HepG2 (cell line): ENCODE measurements around the gene UNCX. TPM values are rescaled to one million over a fixed set of nuclear protein-coding genes. Genes with fewer than 3 reads are reported as not detected.

Source experiments
- ATAC-seq: fragments of 200-7000 bp; cut with Tn5 transposase; 3 replicates; pipeline ENCODE4 v1.9.1; 2020; ENCODE audit warnings: mild to moderate bottlenecking, moderate library complexity
- BruUV-seq: library from RNA; stranded (reverse); fragments of 400-500 nt; replicated peaks from 2 replicates; lab custom pipeline; 2021; lab: Mats Ljungman, UMichigan
- CTCF ChIA-PET: fragments of 300-600 bp; formaldehyde crosslinking; extraction: SDS; loops from one replicate; lab custom pipeline; 2021; ENCODE audit warnings: low total read pairs, inconsistent platforms, low intra/inter-chr PET ratio; lab: Yijun Ruan, JAX
- POLR2A ChIA-PET: fragments of 350-600 bp; sonication (Branson Sonifier 250); formaldehyde crosslinking; loops from one replicate; lab custom pipeline; 2020; ENCODE audit warnings: antibody characterized with exemption, inconsistent platforms; lab: Yijun Ruan, JAX
- DNase-seq: peaks from one replicate; pipeline ENCODE4 v3.0.0-alpha.2; 2015; ENCODE audit warnings: low spot score
- FAIRE-seq: peaks from 3 replicates; lab custom pipeline; 2011; peaks lifted over from hg19 to GRCh38; lab: Jason Lieb, UNC
- H2AFZ ChIP-seq: one replicate; pipeline ENCODE4 v1.6.1; 2011; ENCODE audit warnings: low read length, inconsistent platforms
- H3K27ac ChIP-seq: fragments of 300-600 bp; 3 replicates; pipeline ENCODE4 v1.8.0; 2011; ENCODE audit warnings: mixed run types, mild to moderate bottlenecking, mixed read lengths, low read length, inconsistent platforms; ENCODE audit not compliant: insufficient read depth; ENCODE audit errors: extremely low read length
- H3K27me3 ChIP-seq, 2 experiments: fragments of 200-600 bp in 1 of 2; 2 replicates in 1 of 2; 3 replicates in 1 of 2; pipeline versions ENCODE4 v1.6.0 to v1.8.0; 2011; ENCODE audit warnings: low read length in 2 of 2, mild to moderate bottlenecking in 2 of 2, moderate library complexity in 2 of 2, inconsistent platforms in 1 of 2; ENCODE audit not compliant: insufficient read depth in 2 of 2, control insufficient read depth in 1 of 2
- H3K36me3 ChIP-seq, 2 experiments: fragments of 200-600 bp in 1 of 2; replicated peaks in 1 of 2; 2 replicates in 1 of 2; 3 replicates in 1 of 2; pipeline versions ENCODE4 v1.5.1 to v1.8.0; 2011; ENCODE audit warnings: low read length in 2 of 2, inconsistent platforms in 1 of 2; ENCODE audit not compliant: insufficient read depth in 2 of 2, control insufficient read depth in 1 of 2
- H3K4me1 ChIP-seq: 2 replicates; pipeline ENCODE4 v1.5.1; 2012; ENCODE audit warnings: low read length, inconsistent platforms; ENCODE audit not compliant: insufficient read depth
- H3K4me2 ChIP-seq: 2 replicates; pipeline ENCODE4 v1.6.0; 2011; ENCODE audit warnings: low read depth, low read length, inconsistent platforms
- H3K4me3 ChIP-seq, 3 experiments: fragments of 200-600 bp in 1 of 3; sonication (generic), shearing (Covaris generic) in 1 of 3; replicated peaks in 1 of 3; 2 replicates each; pipeline ENCODE4 v1.5.1; 2011 to 2016; ENCODE audit warnings: low read length in 3 of 3, inconsistent platforms in 2 of 3, low read depth in 2 of 3, mild to moderate bottlenecking in 2 of 3, control low read depth in 1 of 3, mixed read lengths in 1 of 3; ENCODE audit not compliant: insufficient read depth in 1 of 3
- H3K79me2 ChIP-seq: one replicate; pipeline ENCODE4 v1.6.1; 2011; ENCODE audit warnings: low read length, inconsistent platforms; ENCODE audit not compliant: insufficient read depth
- H3K9ac ChIP-seq: 2 replicates; pipeline ENCODE4 v1.6.0; 2011; ENCODE audit warnings: mild to moderate bottlenecking, low read depth, low read length, inconsistent platforms; ENCODE audit not compliant: insufficient read depth
- H3K9me3 ChIP-seq: 2 replicates; pipeline ENCODE4 v1.5.1; 2012; ENCODE audit warnings: mild to moderate bottlenecking, low read length
- H4K20me1 ChIP-seq: 2 replicates; pipeline ENCODE4 v1.6.0; 2011; ENCODE audit warnings: inconsistent platforms, mild to moderate bottlenecking, low read length, moderate library complexity; ENCODE audit not compliant: insufficient read depth
- HNRNPH1 ChIP-seq: fragments of 200-400 bp; formaldehyde crosslinking; optimal IDR thresholded peaks from 2 replicates; pipeline ENCODE3; 2017; ENCODE audit warnings: mild to moderate bottlenecking, low read depth, low read length
- MTF1 ChIP-seq: sonication (generic); formaldehyde crosslinking; IDR thresholded peaks from 2 replicates; pipeline ENCODE4 v1.5.0; 2020; ENCODE audit warnings: missing genetic modification reagents
- PAXIP1 ChIP-seq: sonication (generic); formaldehyde crosslinking; conservative IDR thresholded peaks from 2 replicates; pipeline ENCODE4 v1.4.0; 2020; ENCODE audit warnings: mild to moderate bottlenecking, missing genetic modification reagents, moderate library complexity
- PRDM10 ChIP-seq: sonication (generic); formaldehyde crosslinking; IDR thresholded peaks from 2 replicates; pipeline ENCODE4 v1.4.0; 2020; ENCODE audit warnings: low read depth, missing genetic modification reagents
- PTBP1 ChIP-seq: fragments of 200-400 bp; formaldehyde crosslinking; IDR thresholded peaks from 2 replicates; pipeline ENCODE4 v1.6.1; 2018; ENCODE audit warnings: low read length, low read depth; ENCODE audit not compliant: poor library complexity, severe bottlenecking
- U2AF2 ChIP-seq: fragments of 200-400 bp; formaldehyde crosslinking; IDR thresholded peaks from 2 replicates; pipeline ENCODE4 v1.6.1; 2017; ENCODE audit warnings: low read depth, mild to moderate bottlenecking, low read length
- ZNF10 ChIP-seq: sonication (generic); formaldehyde crosslinking; IDR thresholded peaks from 2 replicates; pipeline ENCODE4 v1.4.0; 2020; ENCODE audit warnings: mild to moderate bottlenecking, low read depth, missing genetic modification reagents, borderline replicate concordance
- ZNF44 ChIP-seq: sonication (generic); formaldehyde crosslinking; IDR thresholded peaks from 2 replicates; pipeline ENCODE4 v1.5.1; 2020; ENCODE audit warnings: mild to moderate bottlenecking, missing genetic modification reagents
- ZNF776 ChIP-seq: sonication (generic); formaldehyde crosslinking; IDR thresholded peaks from 2 replicates; pipeline ENCODE4 v1.4.0; 2020; ENCODE audit warnings: mild to moderate bottlenecking, missing genetic modification reagents
- WGBS: methylation state at CpG from one replicate; pipeline ENCODE4 v1.1.6; 2017; ENCODE audit warnings: low lambda C conversion rate; 5-methylcytosine and 5-hydroxymethylcytosine counted together
- in situ Hi-C: cut with HindIII; loops from 2 replicates; pipeline ENCODE4 v1.10.0; 2017; ENCODE audit warnings: low pct_unique_long_range_greater_than_20kb; ENCODE audit not compliant: extremely low pct_ligation_motif_present
- intact Hi-C: fragments of 100-400 bp; cut with micrococcal nuclease; formaldehyde crosslinking; loops from one replicate; pipeline ENCODE4 v1.10.0; 2022; ENCODE audit not compliant: unreplicated experiment
- polyA plus RNA-seq, 8 experiments: library from polyadenylated mRNA; depleted of rRNA in 3 of 8; stranded (reverse) in 7 of 8; unstranded in 1 of 8; fragments of >200 nt; fragmentation: Illumina TruSeq in 4 of 8; extraction: Trizol in 4 of 8; gene quantifications; 2 replicates each; pipeline versions ENCODE4 v1.2.1 to v1.2.3, GENCODE V29; 2011 to 2016; ENCODE audit warnings: low read depth in 4 of 8, missing spikeins in 1 of 8, mixed read lengths in 1 of 8; ENCODE audit not compliant: insufficient read depth in 1 of 8
- total RNA-seq, 5 experiments: library from RNA; depleted of rRNA; stranded (reverse); fragments of >200 nt; fragmentation: Illumina TruSeq; extraction: Trizol; gene quantifications; 2 replicates each; pipeline ENCODE4 v1.2.3, GENCODE V29; 2016; ENCODE audit warnings: low read depth in 1 of 5
- TF ChIP-seq, protein P1 (sequence below): sonication (generic); formaldehyde crosslinking; IDR thresholded peaks from 2 replicates; pipeline ENCODE4 v1.8.0; 2022; ENCODE audit warnings: missing genetic modification reagents, mild to moderate bottlenecking, moderate library complexity, borderline replicate concordance

Gene UNCX
- total and polyA plus RNA-seq, 2 of the 13 experiments (the other 11 are each of a cell fraction or from before 2014, with no cell fraction given): not detected

GRCh38 chr7:1255080-1255816, 22.6 kb downstream of the UNCX start:
- Histone ChIP-seq H3K27me3 (peaks cover 20 to 87% of the 10 kb centered on the region in 2 experiments; a peak in 4 of 5 replicates), H3K27ac (no peak overlapping the region), H3K36me3 (no peaks in the 10 kb centered on the region), H2AFZ (no peak overlapping the region), H3K4me2 (no peak overlapping the region), H3K4me1 (peaks cover 20% of the 10 kb centered on the region; the same call in 1 of the 2 replicates), H3K4me3 (no peak overlapping the region), H3K9me3 (no peaks in the 10 kb centered on the region), H3K79me2 (no peaks in the 10 kb centered on the region), H4K20me1 (no peaks in the 10 kb centered on the region), H3K9ac (no peak overlapping the region)
- DNase-seq (no peak), ATAC-seq (no peak; the same call in 2 of the 3 replicates), FAIRE-seq (no peak)
- ChIA-PET CTCF (no interaction called here), POLR2A (no interaction called here)
- intact Hi-C loops: no loop called here
- in situ Hi-C loops: no loop called here
- WGBS: no CpG with 5 or more reads among the region's 21 CpGs
- no TSS peak for BruUV-seq
- TF ChIP-seq PTBP1: no peak
- no peak for TF ChIP-seq PAXIP1 (CRISPR knock-in tag)
- TF ChIP-seq U2AF2: no peak
- TF ChIP-seq MTF1: no peak
- TF ChIP-seq ZNF10 (CRISPR knock-in tag): no peak
- no peak for TF ChIP-seq ZNF44 (CRISPR knock-in tag)
- TF ChIP-seq ZNF776 (CRISPR knock-in tag): no peak
- TF ChIP-seq PRDM10 (CRISPR knock-in tag): no peak
- TF ChIP-seq HNRNPH1: no peak
- TF ChIP-seq, protein P1, sequence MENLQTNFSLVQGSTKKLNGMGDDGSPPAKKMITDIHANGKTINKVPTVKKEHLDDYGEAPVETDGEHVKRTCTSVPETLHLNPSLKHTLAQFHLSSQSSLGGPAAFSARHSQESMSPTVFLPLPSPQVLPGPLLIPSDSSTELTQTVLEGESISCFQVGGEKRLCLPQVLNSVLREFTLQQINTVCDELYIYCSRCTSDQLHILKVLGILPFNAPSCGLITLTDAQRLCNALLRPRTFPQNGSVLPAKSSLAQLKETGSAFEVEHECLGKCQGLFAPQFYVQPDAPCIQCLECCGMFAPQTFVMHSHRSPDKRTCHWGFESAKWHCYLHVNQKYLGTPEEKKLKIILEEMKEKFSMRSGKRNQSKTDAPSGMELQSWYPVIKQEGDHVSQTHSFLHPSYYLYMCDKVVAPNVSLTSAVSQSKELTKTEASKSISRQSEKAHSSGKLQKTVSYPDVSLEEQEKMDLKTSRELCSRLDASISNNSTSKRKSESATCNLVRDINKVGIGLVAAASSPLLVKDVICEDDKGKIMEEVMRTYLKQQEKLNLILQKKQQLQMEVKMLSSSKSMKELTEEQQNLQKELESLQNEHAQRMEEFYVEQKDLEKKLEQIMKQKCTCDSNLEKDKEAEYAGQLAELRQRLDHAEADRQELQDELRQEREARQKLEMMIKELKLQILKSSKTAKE (CRISPR knock-in tag): no peak
